CD14-positive monocyte (primary cell): ENCODE data around the gene TBC1D20. TPM values are rescaled to one million over a fixed set of nuclear protein-coding genes. Genes with fewer than 3 reads are reported as not detected.
"Not testable (repeated sequence)": the region's sequence is repeated elsewhere in the genome, so short reads cannot be mapped to it uniquely, and the experiment has no call there.

Experiments
- DNase-seq, 3 donors: peaks; one replicate each; pipeline ENCODE4 v3.0.0-alpha.2; 2011 to 2022
- H2AFZ ChIP-seq: 2 replicates; pipeline ENCODE4 v1.6.0; 2012; ENCODE audit warnings: mild to moderate bottlenecking, low read depth, low read length, inconsistent platforms; ENCODE audit not compliant: insufficient read depth, poor library complexity, severe bottlenecking
- H3K27ac ChIP-seq, 2 donors: 1 replicate in 1 of 2; 2 replicates in 1 of 2; pipeline ENCODE4 v1.5.1; 2012 to 2013; ENCODE audit warnings: low read length in 2 of 2, control low read depth in 1 of 2, inconsistent platforms in 1 of 2, low read depth in 1 of 2, mild to moderate bottlenecking in 1 of 2
- H3K27me3 ChIP-seq, 2 donors: one replicate each; pipeline versions ENCODE4 v1.6.0 to v1.6.1; 2011 to 2013; ENCODE audit warnings: low read length in 2 of 2; ENCODE audit not compliant: control insufficient read depth in 2 of 2, insufficient read depth in 2 of 2
- H3K36me3 ChIP-seq, 2 donors: replicated peaks in 1 of 2; 1 replicate in 1 of 2; 2 replicates in 1 of 2; pipeline versions ENCODE4 v1.5.1 to v1.6.1; 2012 to 2013; ENCODE audit warnings: low read length in 2 of 2, control low read depth in 1 of 2, inconsistent platforms in 1 of 2, mild to moderate bottlenecking in 1 of 2; ENCODE audit not compliant: insufficient read depth in 2 of 2, control insufficient read depth in 1 of 2
- H3K4me1 ChIP-seq, 2 donors: 1 replicate in 1 of 2; 2 replicates in 1 of 2; pipeline versions ENCODE4 v1.5.1 to v1.6.1; 2012 to 2013; ENCODE audit warnings: low read length in 2 of 2, control low read depth in 1 of 2, inconsistent platforms in 1 of 2, mild to moderate bottlenecking in 1 of 2, moderate library complexity in 1 of 2; ENCODE audit not compliant: insufficient read depth in 2 of 2, control insufficient read depth in 1 of 2
- H3K4me2 ChIP-seq: replicated peaks from 2 replicates; pipeline ENCODE3; 2012; ENCODE audit warnings: low read length, moderate library complexity, mild to moderate bottlenecking; ENCODE audit not compliant: poor library complexity, severe bottlenecking; ENCODE audit errors: extremely low read depth
- H3K4me3 ChIP-seq, 3 experiments: fragments of 200-600 bp in 1 of 3; sonication (generic) in 1 of 3; replicated peaks in 1 of 3; 1 replicate in 2 of 3; 2 replicates in 1 of 3; pipeline ENCODE4 v1.5.1; 2011 to 2013; ENCODE audit warnings: low read length in 3 of 3, mild to moderate bottlenecking in 3 of 3, control low read depth in 2 of 3, low read depth in 2 of 3, inconsistent platforms in 1 of 3, moderate library complexity in 1 of 3
- H3K79me2 ChIP-seq: 2 replicates; pipeline ENCODE4 v1.6.0; 2012; ENCODE audit warnings: mild to moderate bottlenecking, control low read depth, inconsistent platforms, low read length, moderate library complexity; ENCODE audit not compliant: insufficient read depth
- H3K9ac ChIP-seq: 2 replicates; pipeline ENCODE4 v1.6.0; 2017; ENCODE audit warnings: low read length, mild to moderate bottlenecking; ENCODE audit not compliant: insufficient read depth, poor library complexity, severe bottlenecking
- H3K9me3 ChIP-seq, 2 donors: replicated peaks in 1 of 2; 1 replicate in 1 of 2; 2 replicates in 1 of 2; pipeline versions ENCODE4 v1.5.1 to v1.6.1; 2012 to 2013; ENCODE audit warnings: low read length in 2 of 2, control low read depth in 1 of 2; ENCODE audit not compliant: control insufficient read depth in 1 of 2, insufficient read depth in 1 of 2
- H4K20me1 ChIP-seq: 2 replicates; pipeline ENCODE4 v1.6.0; 2012; ENCODE audit warnings: mild to moderate bottlenecking, low read length, control low read depth, moderate library complexity; ENCODE audit not compliant: insufficient read depth
- H3K27ac Mint-ChIP-seq, 7 donors: one replicate each; pipeline ENCODE4 v1.8.0; 2020; ENCODE audit warnings: mild to moderate bottlenecking in 7 of 7, mixed read lengths in 7 of 7, moderate library complexity in 6 of 7, inconsistent platforms in 2 of 7
- H3K27me3 Mint-ChIP-seq, 3 donors: one replicate each; pipeline ENCODE4 v1.8.0; 2021 to 2022; ENCODE audit warnings: low read depth in 3 of 3, mild to moderate bottlenecking in 3 of 3, mixed read lengths in 3 of 3, moderate library complexity in 3 of 3, inconsistent platforms in 1 of 3
- H3K36me3 Mint-ChIP-seq, 2 donors: one replicate each; pipeline ENCODE4 v1.8.0; 2020; ENCODE audit warnings: mixed read lengths in 2 of 2, inconsistent platforms in 1 of 2, mild to moderate bottlenecking in 1 of 2
- H3K4me1 Mint-ChIP-seq: one replicate; pipeline ENCODE4 v1.8.0; 2020; ENCODE audit warnings: mild to moderate bottlenecking, mixed read lengths
- H3K4me3 Mint-ChIP-seq, 2 donors: one replicate each; pipeline ENCODE4 v1.8.0; 2020; ENCODE audit warnings: mild to moderate bottlenecking in 2 of 2, mixed read lengths in 2 of 2, moderate library complexity in 1 of 2
- H3K9me3 Mint-ChIP-seq, 7 donors: one replicate each; pipeline ENCODE4 v1.8.0; 2020 to 2022; ENCODE audit warnings: mixed read lengths in 7 of 7, mild to moderate bottlenecking in 6 of 7, moderate library complexity in 6 of 7, inconsistent platforms in 2 of 7
- WGBS: methylation state at CpG from one replicate; pipeline ENCODE4 v1.1.5; 2013; ENCODE audit warnings: missing lambda C conversion rate; ENCODE audit not compliant: insufficient coverage; 5-methylcytosine and 5-hydroxymethylcytosine counted together
- intact Hi-C, 2 donors: fragments of 100-400 bp; cut with micrococcal nuclease; formaldehyde crosslinking; loops; one replicate each; pipeline versions ENCODE4 v1.15.0 to v1.15.1; 2023
- polyA minus RNA-seq: library from RNA; depleted of rRNA, polyadenylated mRNA; stranded (reverse); fragments of >200 nt; gene quantifications from 2 replicates; pipeline ENCODE4 v1.2.3, GENCODE V29; 2012
- polyA plus RNA-seq, 3 donors: library from polyadenylated mRNA; depleted of rRNA in 1 of 3; unstranded in 2 of 3; stranded (reverse) in 1 of 3; fragments of 300-500 nt in 2 of 3; fragments of >200 nt in 1 of 3; fragmentation: Illumina TruSeq in 2 of 3; gene quantifications; 1 replicate in 2 of 3; 2 replicates in 1 of 3; pipeline ENCODE4 v1.2.3, GENCODE V29; 2012 to 2021
- total RNA-seq, 12 experiments: library from RNA in 1 of 12; stranded (reverse) in 1 of 12; fragments of 120-200 nt in 1 of 12; gene quantifications; one replicate each; pipeline ENCODE4 v1.2.4 and lab custom pipeline; 2013 to 2026; ENCODE audit warnings: mixed read lengths in 6 of 12, inconsistent platforms in 1 of 12
- TF ChIP-seq, protein P1 (sequence below): fragments of 200-600 bp; IDR thresholded peaks from one replicate; pipeline ENCODE4 v1.8.0; 2022; ENCODE audit warnings: antibody characterized with exemption, mild to moderate bottlenecking

TBC1D20 gene
- 16.9 TPM for total RNA-seq (2013)
- polyA plus RNA-seq (10 to 100 TPM; 10.5 to 24.7 (median 11.3) TPM), polyA minus RNA-seq (13.4 and 19.8 TPM in 2 replicates), total RNA-seq (lab: John Stamatoyannopoulos, UW) (17.6 to 51.0 (median 30.9) reads per million in 11 experiments)

GRCh38 chr20:462199-462991, at the start of gene TBC1D20:
Gene TBC1D20, minus strand, starts transcription at chr20:462533. Its CDS starts 128 bp downstream, at chr20:462405.
- H3K9me3 ChIP-seq = peaks cover 0 to under 1% of the 10 kb centered on the region in 2 donors
- Mint-ChIP-seq H3K27ac (peak within 1 kb of the TSS; percentile 78 to 91 (median 86)), H3K27me3 (peaks cover 0 to 6% (median 5%) of the 10 kb centered on the region in 3 donors), H3K9me3 (peaks cover under 1 to 8% (median 5%) of the 10 kb centered on the region in 7 donors), H3K4me3 (peak within 1 kb of the TSS; percentile 93 to 98), H3K4me1 (peaks cover 32% of the 10 kb centered on the region), H3K36me3 (no peaks in the 10 kb centered on the region)
- peaks cover 49% of the 10 kb centered on the region for H3K79me2 ChIP-seq
- H3K27ac ChIP-seq = peak within 1 kb of the TSS; percentile 55 to 76
- peak within 1 kb of the TSS; percentile 88 for H2AFZ ChIP-seq
- H3K36me3 ChIP-seq = no peaks in the 10 kb centered on the region
- 1% methylated on average over 65 of the region's 80 CpGs for WGBS
- TF ChIP-seq, protein P1, sequence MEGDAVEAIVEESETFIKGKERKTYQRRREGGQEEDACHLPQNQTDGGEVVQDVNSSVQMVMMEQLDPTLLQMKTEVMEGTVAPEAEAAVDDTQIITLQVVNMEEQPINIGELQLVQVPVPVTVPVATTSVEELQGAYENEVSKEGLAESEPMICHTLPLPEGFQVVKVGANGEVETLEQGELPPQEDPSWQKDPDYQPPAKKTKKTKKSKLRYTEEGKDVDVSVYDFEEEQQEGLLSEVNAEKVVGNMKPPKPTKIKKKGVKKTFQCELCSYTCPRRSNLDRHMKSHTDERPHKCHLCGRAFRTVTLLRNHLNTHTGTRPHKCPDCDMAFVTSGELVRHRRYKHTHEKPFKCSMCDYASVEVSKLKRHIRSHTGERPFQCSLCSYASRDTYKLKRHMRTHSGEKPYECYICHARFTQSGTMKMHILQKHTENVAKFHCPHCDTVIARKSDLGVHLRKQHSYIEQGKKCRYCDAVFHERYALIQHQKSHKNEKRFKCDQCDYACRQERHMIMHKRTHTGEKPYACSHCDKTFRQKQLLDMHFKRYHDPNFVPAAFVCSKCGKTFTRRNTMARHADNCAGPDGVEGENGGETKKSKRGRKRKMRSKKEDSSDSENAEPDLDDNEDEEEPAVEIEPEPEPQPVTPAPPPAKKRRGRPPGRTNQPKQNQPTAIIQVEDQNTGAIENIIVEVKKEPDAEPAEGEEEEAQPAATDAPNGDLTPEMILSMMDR = no peak
- H4K20me1 ChIP-seq = peaks cover 44% of the 10 kb centered on the region
- H3K9ac ChIP-seq = peak within 1 kb of the TSS; percentile 83
- DNase-seq = peak; percentile 74 to 85 (median 81)
- intact Hi-C loops = loop anchor here (5.0 kb wide), 1 partner anchor 55 kb away; the partner anchor contains the start of gene RBCK1 (in 2 of the 2)
- H3K4me3 ChIP-seq = peak within 1 kb of the TSS; percentile 79 to 94 (median 90)
- H3K27me3 ChIP-seq = no peaks in the 10 kb centered on the region
- H3K4me2 ChIP-seq = peak within 1 kb of the TSS; percentile 86
- peaks cover 22 to 27% of the 10 kb centered on the region in 2 donors for H3K4me1 ChIP-seq

- H3K4me2 ChIP-seq, H3K27ac ChIP-seq, H3K27me3 ChIP-seq, intact Hi-C loops, DNase-seq, H3K4me1 ChIP-seq, H3K9ac ChIP-seq, H3K9me3 ChIP-seq, H3K27me3 Mint-ChIP-seq, H3K9me3 Mint-ChIP-seq, H2AFZ ChIP-seq, H3K4me3 Mint-ChIP-seq, H3K4me3 ChIP-seq: not testable (repeated sequence)
- WGBS = no CpG with 5 or more reads among the region's 9 CpGs
- peaks cover 26 to 46% of the 10 kb centered on the region in 2 donors for H3K36me3 ChIP-seq
- peaks cover 46% of the 10 kb centered on the region in 2 donors for H3K36me3 Mint-ChIP-seq
- H4K20me1 ChIP-seq = peaks cover 97% of the 10 kb centered on the region
- peaks cover 38% of the 10 kb centered on the region for H3K4me1 Mint-ChIP-seq
- H3K27ac Mint-ChIP-seq = peak overlapping the region in 4 of 7 donors; percentile 27 to 82 (median 66)
- peaks cover 76% of the 10 kb centered on the region for H3K79me2 ChIP-seq
These were observed 48.2 kb upstream of the TBC1D20 start for GRCh38 chr20:510328-511057.

GRCh38 chr20:508364-508787, 46.0 kb upstream of the TBC1D20 start:
- WGBS = no CpG with 5 or more reads among the region's 6 CpGs

More at GRCh38 chr20:508364-508787, 46.0 kb upstream of the TBC1D20 start:
- H3K27me3 Mint-ChIP-seq, H2AFZ ChIP-seq, H3K9me3 ChIP-seq, H3K4me3 ChIP-seq, DNase-seq, intact Hi-C loops, H3K4me1 ChIP-seq, H3K9me3 Mint-ChIP-seq, H3K27ac ChIP-seq, H3K27me3 ChIP-seq, H3K4me3 Mint-ChIP-seq, H3K9ac ChIP-seq, H3K4me2 ChIP-seq: not testable (repeated sequence)
- H3K79me2 ChIP-seq = peaks cover 55% of the 10 kb centered on the region
- Mint-ChIP-seq H3K4me1 (peaks cover 23% of the 10 kb centered on the region), H3K36me3 (peaks cover 47 to 56% of the 10 kb centered on the region in 2 donors), H3K27ac (peak overlapping the region in 1 of 7 donors; percentile 61)
- peaks cover 75% of the 10 kb centered on the region for H4K20me1 ChIP-seq
- peaks cover 40 to 56% of the 10 kb centered on the region in 2 donors for H3K36me3 ChIP-seq
